ENCODE results near the gene RNF126. TPM values are rescaled to one million over a fixed set of nuclear protein-coding genes. Genes with fewer than 3 reads are reported as not detected.

Gene RNF126
- total RNA-seq, 6 experiments from 2014 or later = 35.8 to 39.2 (median 38.2) TPM

GRCh38 chr19:695352-695949 is 32.4 kb upstream of the RNF126 start, which contains the start of gene PRSS57:
TSS of gene PRSS57 (minus strand) at chr19:695452. CDS start at chr19:695430, 22 bp downstream.
- Mint-ChIP-seq H3K9me3 (no peaks in the 10 kb centered on the region), H3K4me3 (no peak within 1 kb of the TSS), H3K27me3 (ENCODE audit: insufficient read depth) (peaks cover 6% of the 10 kb centered on the region), H3K27ac (no peak within 1 kb of the TSS), H3K4me1 (ENCODE audit: low read depth) (no peaks in the 10 kb centered on the region), H3K36me3 (ENCODE audit: low read depth) (no peaks in the 10 kb centered on the region)
- no peak for TF ChIP-seq CTCF (IDR thresholded peaks at IDR 0.05)
- DNase-seq = no peak

- Mint-ChIP-seq H3K27me3 (ENCODE audit: insufficient read depth) (peaks cover 6% of the 10 kb centered on the region), H3K36me3 (ENCODE audit: low read depth) (no peaks in the 10 kb centered on the region), H3K4me1 (ENCODE audit: low read depth) (no peaks in the 10 kb centered on the region), H3K27ac (no peak overlapping the region), H3K9me3 (no peaks in the 10 kb centered on the region), H3K4me3 (no peak overlapping the region)
- DNase-seq = no peak
- TF ChIP-seq CTCF (IDR thresholded peaks at IDR 0.05) = no peak
Observed at GRCh38 chr19:694481-695351, 31.7 kb upstream of the RNF126 start.

- no peak overlapping the region for H3K27ac Mint-ChIP-seq
- no peak for TF ChIP-seq CTCF (IDR thresholded peaks at IDR 0.05)
- H3K4me3 Mint-ChIP-seq = no peak overlapping the region
- H3K36me3 Mint-ChIP-seq (ENCODE audit: low read depth) = no peaks in the 10 kb centered on the region
- peaks cover 7% of the 10 kb centered on the region for H3K4me1 Mint-ChIP-seq (ENCODE audit: low read depth)
- peaks cover 4% of the 10 kb centered on the region for H3K27me3 Mint-ChIP-seq (ENCODE audit: insufficient read depth)
- no peaks in the 10 kb centered on the region for H3K9me3 Mint-ChIP-seq
- DNase-seq = no peak
Observed at GRCh38 chr19:690203-690602, 27.2 kb upstream of the RNF126 start.

GRCh38 chr19:688992-689391 is 26.0 kb upstream of the RNF126 start:
- no peak for TF ChIP-seq CTCF (IDR thresholded peaks at IDR 0.05)
- Mint-ChIP-seq H3K4me1 (ENCODE audit: low read depth) (peaks cover 7% of the 10 kb centered on the region), H3K36me3 (ENCODE audit: low read depth) (no peaks in the 10 kb centered on the region), H3K9me3 (no peaks in the 10 kb centered on the region), H3K27ac (no peak overlapping the region), H3K4me3 (no peak overlapping the region), H3K27me3 (ENCODE audit: insufficient read depth) (peaks cover 2% of the 10 kb centered on the region)
- DNase-seq = no peak

GRCh38 chr19:688214-688613 is 25.2 kb upstream of the RNF126 start:
- Mint-ChIP-seq H3K9me3 (no peaks in the 10 kb centered on the region), H3K36me3 (ENCODE audit: low read depth) (no peaks in the 10 kb centered on the region), H3K27me3 (ENCODE audit: insufficient read depth) (peaks cover 2% of the 10 kb centered on the region), H3K4me1 (ENCODE audit: low read depth) (peaks cover 7% of the 10 kb centered on the region), H3K4me3 (no peak overlapping the region; the same call in 1 of the 2 replicates), H3K27ac (no peak overlapping the region)
- DNase-seq = peak; percentile 21
- no peak for TF ChIP-seq CTCF (IDR thresholded peaks at IDR 0.05)

All from HFFc6 (cell line).